IPS DF 4.7 (cell line): ENCODE measurements around the gene FOXA2.
"Not testable (repeated sequence)": the region's sequence is repeated elsewhere in the genome, so short reads cannot be mapped to it uniquely, and the experiment has no call there.

Experiments used
- DNase-seq: peaks from one replicate; pipeline ENCODE4 v3.0.0-alpha.2; 2013; ENCODE audit warnings: low spot score; ENCODE audit errors: extremely low read depth

FOXA2 gene

GRCh38 chr20:22584522-22584921 lies at the start of gene FOXA2:
Gene FOXA2, minus strand, starts transcription at chr20:22584572. Its CDS starts 294 bp downstream, at chr20:22584278.
- no peak for DNase-seq

- no peak for DNase-seq
These were observed 46.3 kb upstream of the FOXA2 start for GRCh38 chr20:22630701-22631100.

GRCh38 chr20:22629927-22630326 lies 45.6 kb upstream of the FOXA2 start:
- DNase-seq: no peak

GRCh38 chr20:22629447-22629846 lies 45.1 kb upstream of the FOXA2 start:
- DNase-seq: no peak

GRCh38 chr20:22626496-22626895 lies 42.1 kb upstream of the FOXA2 start:
- DNase-seq: no peak

GRCh38 chr20:22623211-22623610 lies 38.8 kb upstream of the FOXA2 start:
- no peak for DNase-seq

- no peak for DNase-seq
These were observed 36.0 kb upstream of the FOXA2 start for GRCh38 chr20:22620342-22620741.

- no peak for DNase-seq
These were observed 35.4 kb upstream of the FOXA2 start for GRCh38 chr20:22619806-22620205.

- DNase-seq: no peak
These were observed 34.9 kb upstream of the FOXA2 start for GRCh38 chr20:22619272-22619671.

- no peak for DNase-seq
These were observed 32.8 kb upstream of the FOXA2 start for GRCh38 chr20:22617160-22617559.

- no peak for DNase-seq
These were observed 32.2 kb upstream of the FOXA2 start for GRCh38 chr20:22616551-22616950.

GRCh38 chr20:22615425-22615824 lies 31.1 kb upstream of the FOXA2 start:
- DNase-seq: no peak

- no peak for DNase-seq
These were observed 27.3 kb upstream of the FOXA2 start for GRCh38 chr20:22611636-22612035.

GRCh38 chr20:22607695-22608094 lies 23.3 kb upstream of the FOXA2 start:
- DNase-seq: no peak

- no peak for DNase-seq
These were observed 20.4 kb upstream of the FOXA2 start for GRCh38 chr20:22604815-22605214.

GRCh38 chr20:22601361-22602141 lies 17.2 kb upstream of the FOXA2 start:
- no peak for DNase-seq

GRCh38 chr20:22599258-22599657 lies 14.9 kb upstream of the FOXA2 start:
- not testable (repeated sequence) for DNase-seq

GRCh38 chr20:22597303-22597702 lies 12.9 kb upstream of the FOXA2 start:
- DNase-seq: no peak

GRCh38 chr20:22590662-22591061 lies 6.3 kb upstream of the FOXA2 start:
- no peak for DNase-seq

GRCh38 chr20:22586645-22587310 lies 2.4 kb upstream of the FOXA2 start:
- no peak for DNase-seq

GRCh38 chr20:22585786-22586493 lies 1.6 kb upstream of the FOXA2 start:
- no peak for DNase-seq
